Effector CD4-positive, alpha-beta T cell (primary cell): ENCODE results near the gene HOOK2.

Source experiments
- DNase-seq: peaks from one replicate; pipeline ENCODE4 v3.0.0-alpha.2; 2020

The HOOK2 gene

GRCh38 chr19:12782424-12783290 lies 7.3 kb upstream of the HOOK2 start:
- DNase-seq: peak; percentile 95

GRCh38 chr19:12782174-12782423 lies 6.7 kb upstream of the HOOK2 start:
- DNase-seq: peak; percentile 91

GRCh38 chr19:12779162-12779993 lies 4.0 kb upstream of the HOOK2 start:
- no peak for DNase-seq

GRCh38 chr19:12778905-12779161 lies 3.5 kb upstream of the HOOK2 start:
- no peak for DNase-seq

- DNase-seq: peak; percentile 35
These were observed 2.9 kb upstream of the HOOK2 start for GRCh38 chr19:12778017-12778904.

- DNase-seq: peak; percentile 73
These were observed 2.1 kb upstream of the HOOK2 start for GRCh38 chr19:12777217-12778016.

GRCh38 chr19:12773571-12773970 lies 1.8 kb downstream of the HOOK2 start:
- no peak for DNase-seq

GRCh38 chr19:12772323-12772722 lies 3.0 kb downstream of the HOOK2 start:
- no peak for DNase-seq

GRCh38 chr19:12770922-12771321 lies 4.4 kb downstream of the HOOK2 start:
- DNase-seq: no peak

GRCh38 chr19:12769689-12770088 lies 5.7 kb downstream of the HOOK2 start:
- peak; percentile 39 for DNase-seq

- no peak for DNase-seq
These were observed 7.7 kb downstream of the HOOK2 start for GRCh38 chr19:12767666-12768065.

GRCh38 chr19:12767150-12767549 lies 8.2 kb downstream of the HOOK2 start:
- no peak for DNase-seq

GRCh38 chr19:12766051-12766521 lies 9.3 kb downstream of the HOOK2 start:
- no peak for DNase-seq

- DNase-seq: no peak
These were observed 10.7 kb downstream of the HOOK2 start for GRCh38 chr19:12764698-12765097.

GRCh38 chr19:12763100-12763499 lies 12.3 kb downstream of the HOOK2 start:
- no peak for DNase-seq

GRCh38 chr19:12759686-12760085 lies 15.7 kb downstream of the HOOK2 start:
- DNase-seq: no peak

GRCh38 chr19:12757544-12758274 lies 17.6 kb downstream of the HOOK2 start:
- peak; percentile 53 for DNase-seq

- DNase-seq: no peak
These were observed 19.0 kb downstream of the HOOK2 start for GRCh38 chr19:12756150-12756883.

GRCh38 chr19:12754465-12755196 lies 20.7 kb downstream of the HOOK2 start:
- DNase-seq: no peak
